GM19043 (cell line): ENCODE measurements around the gene CCAR1.
"Not testable (repeated sequence)": the region's sequence is repeated elsewhere in the genome, so short reads cannot be mapped to it uniquely, and the experiment has no call there.

Source experiments
- ATAC-seq: cut with Tn5 transposase; IDR thresholded peaks from one replicate; pipeline ENCODE4 v1.9.1; 2021; ENCODE audit warnings: low read depth; ENCODE audit not compliant: unreplicated experiment

Gene CCAR1

GRCh38 chr10:68822626-68823025 lies 101.6 kb downstream of the CCAR1 start:
- not testable (repeated sequence) for ATAC-seq

- ATAC-seq, result peak; percentile 61
Measured at GRCh38 chr10:68826764-68827591, 105.9 kb downstream of the CCAR1 start, which contains the start of gene STOX1. TSS of gene STOX1 (plus strand) at chr10:68827531. CDS start at chr10:68827624, 93 bp downstream.

- peak; percentile 29 for ATAC-seq
Measured at GRCh38 chr10:68827592-68827959, 106.5 kb downstream of the CCAR1 start.

- peak; percentile 35 for ATAC-seq
Measured at GRCh38 chr10:68828083-68828601, 107.1 kb downstream of the CCAR1 start.

- ATAC-seq, result no peak
Measured at GRCh38 chr10:68828833-68829232, 107.8 kb downstream of the CCAR1 start.

GRCh38 chr10:68829521-68829920 lies 108.5 kb downstream of the CCAR1 start:
- ATAC-seq, result no peak

GRCh38 chr10:68829952-68830351 lies 108.9 kb downstream of the CCAR1 start:
- ATAC-seq, result no peak

- no peak for ATAC-seq
Measured at GRCh38 chr10:68831961-68832455, 111.0 kb downstream of the CCAR1 start.

- ATAC-seq, result no peak
Measured at GRCh38 chr10:68832601-68833000, 111.6 kb downstream of the CCAR1 start.

GRCh38 chr10:68837626-68838322 lies 116.7 kb downstream of the CCAR1 start:
- ATAC-seq, result no peak

- ATAC-seq, result not testable (repeated sequence)
Measured at GRCh38 chr10:68840650-68841049, 119.6 kb downstream of the CCAR1 start.
